Activated CD8-positive, alpha-beta memory T cell treated with anti-CD3 and anti-CD28 coated beads, Interleukin-2, amount 50 U/mL, for 4 hours (primary cell): ENCODE data around the gene CRACR2A.

Experiments used
- DNase-seq: peaks from one replicate; pipeline ENCODE4 v3.0.0-alpha.2; 2020

The CRACR2A gene, protein sequence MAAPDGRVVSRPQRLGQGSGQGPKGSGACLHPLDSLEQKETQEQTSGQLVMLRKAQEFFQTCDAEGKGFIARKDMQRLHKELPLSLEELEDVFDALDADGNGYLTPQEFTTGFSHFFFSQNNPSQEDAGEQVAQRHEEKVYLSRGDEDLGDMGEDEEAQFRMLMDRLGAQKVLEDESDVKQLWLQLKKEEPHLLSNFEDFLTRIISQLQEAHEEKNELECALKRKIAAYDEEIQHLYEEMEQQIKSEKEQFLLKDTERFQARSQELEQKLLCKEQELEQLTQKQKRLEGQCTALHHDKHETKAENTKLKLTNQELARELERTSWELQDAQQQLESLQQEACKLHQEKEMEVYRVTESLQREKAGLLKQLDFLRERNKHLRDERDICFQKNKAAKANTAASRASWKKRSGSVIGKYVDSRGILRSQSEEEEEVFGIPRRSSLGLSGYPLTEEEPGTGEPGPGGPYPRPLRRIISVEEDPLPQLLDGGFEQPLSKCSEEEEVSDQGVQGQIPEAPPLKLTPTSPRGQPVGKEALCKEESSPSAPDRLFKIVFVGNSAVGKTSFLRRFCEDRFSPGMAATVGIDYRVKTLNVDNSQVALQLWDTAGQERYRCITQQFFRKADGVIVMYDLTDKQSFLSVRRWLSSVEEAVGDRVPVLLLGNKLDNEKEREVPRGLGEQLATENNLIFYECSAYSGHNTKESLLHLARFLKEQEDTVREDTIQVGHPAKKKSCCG

DNA sequence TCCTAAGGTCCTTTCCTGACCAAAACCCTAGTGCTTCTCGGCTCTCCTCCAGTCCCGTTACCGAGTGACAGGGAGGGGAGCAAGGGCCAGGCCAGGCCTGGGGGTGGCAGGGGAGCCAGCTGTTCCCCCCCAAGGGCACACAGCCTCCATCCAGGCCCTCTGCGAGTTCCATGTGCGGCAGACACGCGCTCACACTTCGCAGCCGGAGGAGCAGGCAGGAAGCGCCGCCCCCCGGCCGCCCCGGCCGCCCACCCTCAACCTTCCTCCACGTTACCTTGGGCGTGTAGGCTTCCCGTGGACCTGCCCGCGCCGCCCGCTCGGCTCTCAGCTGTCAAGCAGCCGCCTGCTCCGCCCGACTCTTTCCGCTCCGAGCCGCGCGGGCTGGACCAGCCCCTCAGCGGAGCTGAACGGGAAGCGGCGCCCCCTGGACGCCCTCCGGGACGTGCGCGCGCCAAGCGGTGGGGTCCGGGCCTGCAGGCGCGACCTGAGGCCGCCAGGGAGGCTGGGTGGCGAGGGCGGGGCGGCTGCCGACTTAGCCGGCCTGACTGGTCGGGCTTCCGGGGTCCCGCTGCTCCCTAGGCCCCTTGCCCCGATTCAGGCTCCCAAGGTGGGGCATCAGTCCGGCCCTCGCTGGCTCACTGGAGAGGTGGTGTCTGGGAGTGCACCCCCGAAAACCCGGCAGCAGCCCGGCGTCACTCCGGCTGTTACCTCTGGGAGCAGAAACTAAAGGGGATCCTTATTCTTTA is at the start of gene CRACR2A:
TSS of gene CRACR2A (minus strand) at position 369 of the 746 bp plus-strand sequence. CDS start 56,110 bp downstream, outside the sequence.
- peak; percentile 87 for DNase-seq

DNA sequence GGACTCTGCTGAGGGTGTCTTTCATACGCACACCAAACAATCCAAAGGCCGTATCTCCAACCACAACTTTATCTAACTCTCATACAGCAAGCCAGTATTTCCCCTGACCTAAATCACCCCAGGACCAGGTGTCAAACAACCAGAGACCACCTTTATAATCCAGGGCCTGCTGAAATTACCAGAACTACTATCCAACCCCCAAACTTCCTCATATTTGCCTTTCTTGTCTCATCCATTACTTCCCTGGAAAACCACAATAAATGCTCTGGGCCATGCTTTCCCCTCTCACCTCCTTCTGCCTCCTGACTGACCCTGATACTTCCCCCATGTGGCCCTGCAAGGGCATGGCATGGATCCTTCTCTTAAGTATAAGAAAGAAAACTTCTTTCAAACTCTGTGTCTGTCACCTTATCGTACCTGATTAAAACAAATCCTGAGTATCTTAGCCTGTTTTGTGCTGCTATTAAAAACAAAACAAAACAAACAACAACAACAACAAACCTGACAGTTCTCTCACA is 44.7 kb upstream of the CRACR2A start:
- no peak for DNase-seq

DNA sequence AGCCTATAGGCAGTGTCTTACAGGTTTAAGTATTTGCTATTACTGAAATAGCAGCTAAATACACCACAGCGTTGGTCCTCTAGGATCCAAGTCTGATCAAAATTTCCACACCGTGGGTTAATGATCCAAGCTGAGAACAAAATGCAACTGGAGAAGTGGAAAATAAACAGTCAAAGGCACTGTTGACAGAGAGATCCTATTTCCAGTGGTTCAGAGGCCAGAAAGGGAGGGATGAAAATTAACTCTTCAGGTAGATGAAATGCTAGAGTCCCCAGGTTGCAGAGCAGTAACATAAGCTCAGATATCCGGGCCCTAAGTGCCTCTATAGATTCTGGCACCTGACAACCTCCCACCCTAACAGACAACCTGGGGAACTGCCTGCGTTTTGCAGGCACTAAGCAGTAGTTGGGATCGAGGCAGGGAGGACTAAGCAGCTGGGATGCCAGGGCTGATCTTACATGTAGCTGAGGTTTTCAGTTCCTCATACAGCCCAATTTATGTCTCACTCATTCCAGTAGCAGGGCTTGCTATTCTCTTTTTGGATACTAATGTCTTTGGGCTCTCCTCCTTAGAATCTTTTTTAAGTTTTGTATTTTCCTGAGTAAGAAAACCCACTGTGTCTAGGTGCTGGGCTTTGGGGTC is 42.7 kb upstream of the CRACR2A start:
- no peak for DNase-seq

DNA sequence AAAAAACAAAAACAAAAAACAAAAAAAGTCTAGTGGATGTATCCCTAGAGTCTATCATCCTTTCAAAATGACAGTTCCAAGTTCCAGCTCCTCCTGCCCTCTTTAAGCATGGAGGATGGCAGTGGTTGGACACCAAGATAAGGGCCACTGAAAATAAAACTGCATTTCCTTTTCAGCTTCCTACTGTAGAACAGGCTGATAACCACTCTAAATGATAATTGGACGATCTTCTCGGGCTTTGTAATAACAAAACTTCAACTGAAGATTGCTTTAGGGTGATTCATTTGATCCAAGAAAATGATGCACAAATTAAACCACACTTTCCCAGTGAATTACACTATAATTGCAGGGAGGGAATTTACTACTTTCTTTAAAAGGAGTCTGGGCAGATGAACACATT is 42.2 kb upstream of the CRACR2A start:
- DNase-seq: no peak

DNA sequence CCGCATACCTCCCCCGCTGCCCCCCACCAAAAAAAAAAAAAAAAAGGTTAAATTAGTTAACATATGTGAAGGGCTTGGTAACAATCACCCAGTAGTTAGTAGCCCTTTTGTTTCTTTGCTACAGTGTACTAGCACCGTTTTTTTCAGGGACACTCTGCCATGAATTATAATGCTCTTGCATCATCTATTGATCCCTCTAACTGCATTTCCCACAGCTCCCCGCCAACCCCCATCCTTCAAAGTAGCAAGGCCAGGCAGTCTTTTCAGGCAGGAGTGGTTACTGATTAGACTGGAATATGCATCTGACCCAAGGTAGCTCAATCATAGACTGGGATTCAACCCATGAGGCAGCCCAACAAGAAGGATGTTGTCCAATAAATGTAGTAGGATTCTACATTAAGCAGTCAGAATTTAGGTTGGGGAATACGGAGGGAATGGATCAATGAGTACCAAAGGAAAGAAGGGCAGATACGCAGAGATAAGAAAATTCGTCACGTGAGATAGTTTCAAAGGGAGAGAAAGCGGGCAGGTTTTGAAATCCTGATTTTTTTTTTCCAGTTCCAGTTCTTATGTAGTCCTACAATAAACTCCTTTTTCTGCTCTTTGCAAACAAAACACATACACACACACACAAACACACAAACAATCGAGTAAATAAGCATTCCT is 39.8 kb upstream of the CRACR2A start:
- no peak for DNase-seq

DNA sequence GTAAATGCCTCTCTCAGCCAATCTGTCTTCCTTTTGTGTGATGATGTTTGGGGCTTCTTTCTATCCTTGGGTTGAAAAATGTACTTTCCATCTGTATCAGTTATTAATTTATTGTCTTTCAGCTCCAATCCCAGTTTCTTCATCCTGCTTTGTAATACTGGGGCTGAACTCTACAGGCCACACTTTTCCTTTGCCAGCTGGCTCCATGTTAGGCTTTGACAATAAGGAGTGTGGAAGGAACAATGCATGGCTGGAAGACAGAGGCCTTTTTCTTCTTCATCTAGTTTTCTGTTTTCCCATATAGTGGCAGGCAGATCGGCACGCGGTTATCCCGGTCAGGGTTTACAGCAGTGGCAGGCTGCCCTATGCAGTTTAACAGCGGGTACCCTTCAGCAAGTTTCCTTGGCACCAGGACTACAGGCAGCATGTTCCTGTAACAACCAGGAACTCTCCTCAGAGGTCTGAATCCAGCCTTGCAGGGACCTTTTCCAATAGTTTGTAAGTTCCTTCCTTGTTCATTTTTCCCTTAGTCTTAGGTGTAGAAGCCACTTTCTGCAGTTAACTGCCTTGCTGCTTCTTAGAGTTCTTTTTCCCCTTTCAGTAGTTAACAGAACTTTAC is 38.5 kb upstream of the CRACR2A start:
- no peak for DNase-seq

DNA sequence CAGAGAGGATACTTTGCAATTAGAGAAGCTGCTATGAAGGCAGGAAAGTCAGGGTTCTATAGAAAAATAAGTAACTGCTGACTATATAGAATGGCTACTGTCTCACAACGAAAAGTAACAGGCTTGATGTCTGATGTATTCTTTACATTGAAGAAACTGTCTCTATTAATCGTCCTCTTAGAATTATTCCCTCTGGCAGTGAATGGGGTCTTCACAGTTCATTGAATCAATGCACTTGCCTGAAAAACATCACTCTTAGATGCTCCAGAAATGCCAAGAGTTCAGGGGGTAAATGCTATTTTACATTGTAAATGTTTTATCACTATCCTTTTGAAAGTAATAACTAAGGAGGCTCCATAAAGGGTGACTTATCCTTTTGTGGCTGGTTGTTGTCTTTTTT is 37.7 kb upstream of the CRACR2A start:
- no peak for DNase-seq

DNA sequence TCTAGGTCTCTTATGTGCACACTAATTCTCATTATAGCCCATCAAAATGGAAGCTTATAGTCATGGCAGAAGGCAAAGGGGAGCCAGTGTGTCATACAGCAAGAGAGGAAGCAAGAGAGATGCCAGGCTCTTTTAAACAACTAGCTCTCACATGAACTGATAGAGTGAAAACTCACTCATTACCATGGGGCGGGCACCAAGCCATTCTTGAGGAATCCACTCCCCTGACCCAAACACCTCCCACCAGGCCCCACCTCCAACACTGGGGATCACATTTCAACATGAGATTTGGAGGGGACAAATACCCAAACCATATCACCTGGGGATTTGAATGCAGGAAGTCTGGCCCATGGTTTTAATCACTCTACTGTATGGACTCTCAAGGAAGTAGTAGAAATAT is 36.9 kb upstream of the CRACR2A start:
- DNase-seq: no peak

DNA sequence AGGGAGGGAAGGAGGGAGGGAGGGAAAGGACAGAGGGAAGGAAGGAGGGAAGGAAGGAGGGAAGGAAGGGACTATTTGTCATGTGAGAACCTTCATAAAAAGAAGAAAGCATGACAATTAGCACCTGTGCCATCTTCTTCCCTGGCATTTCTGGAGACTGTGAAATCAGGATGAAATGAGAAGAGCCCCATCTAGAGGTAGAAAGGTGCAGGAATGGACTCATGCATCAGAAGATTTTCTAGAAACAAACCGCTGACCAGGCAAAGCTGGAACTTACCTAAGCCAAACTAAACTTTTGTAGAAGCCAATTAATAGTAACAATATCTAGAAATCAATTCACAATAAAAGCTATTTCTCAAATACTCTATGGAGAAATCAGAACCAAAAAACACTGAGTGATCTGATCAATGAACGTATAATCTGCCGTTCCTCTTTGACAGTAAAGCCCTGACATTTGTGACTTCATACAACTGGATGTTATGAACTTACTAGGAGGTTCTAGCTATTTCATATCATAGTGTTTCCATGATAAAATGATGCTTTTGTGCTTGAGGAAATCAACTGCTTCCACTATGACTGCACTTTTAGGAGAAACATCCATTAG is 24.4 kb upstream of the CRACR2A start:
- DNase-seq: no peak

DNA sequence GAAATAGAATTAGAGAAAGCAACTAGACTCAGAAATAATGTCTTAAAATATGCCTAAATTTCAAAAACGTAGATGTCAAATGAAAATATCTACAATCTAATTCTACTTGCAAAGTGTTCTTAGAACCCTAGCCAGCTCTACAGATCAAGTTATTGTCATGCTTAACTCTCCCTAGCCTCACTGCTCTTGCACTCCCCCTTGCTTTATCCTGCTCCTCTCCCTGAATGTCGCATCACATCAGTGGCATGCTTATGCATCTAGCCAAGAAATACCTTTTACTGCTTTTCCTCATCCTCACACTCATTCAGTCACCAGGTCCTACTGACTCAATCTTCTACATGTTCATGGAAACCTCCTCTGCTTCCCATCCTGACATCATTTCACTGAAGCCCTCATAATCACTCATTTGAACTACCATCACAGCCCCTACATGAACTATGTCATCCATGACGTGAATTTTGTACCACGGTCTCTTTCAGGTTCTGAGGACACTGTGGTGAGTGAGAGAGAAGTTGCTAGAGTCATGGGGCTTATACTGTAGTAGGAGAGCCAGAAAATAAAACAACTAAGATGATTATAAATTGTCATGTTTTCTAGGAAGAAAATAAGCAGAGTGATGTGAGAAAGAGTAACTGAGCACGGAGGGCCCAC is 22.6 kb upstream of the CRACR2A start:
- no peak for DNase-seq

DNA sequence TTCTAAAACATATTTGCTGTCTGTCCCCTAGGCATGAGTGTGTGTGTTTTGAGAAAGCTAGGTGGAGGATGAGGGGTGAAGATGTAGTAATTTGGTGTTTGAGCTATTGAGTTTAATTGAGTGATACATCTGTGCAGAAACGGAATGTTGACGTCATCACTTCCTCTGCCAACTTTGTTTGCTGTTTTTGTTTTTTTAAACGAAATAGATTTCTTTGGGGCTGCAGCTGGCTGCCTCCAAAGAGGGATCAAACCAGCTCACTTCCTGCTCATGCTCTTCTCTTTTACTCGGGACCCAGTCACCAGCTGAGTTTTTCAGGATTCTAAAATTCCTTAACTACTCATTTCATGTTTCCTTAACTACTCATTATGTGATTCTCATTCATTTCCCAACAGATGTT is 19.5 kb upstream of the CRACR2A start:
- no peak for DNase-seq

DNA sequence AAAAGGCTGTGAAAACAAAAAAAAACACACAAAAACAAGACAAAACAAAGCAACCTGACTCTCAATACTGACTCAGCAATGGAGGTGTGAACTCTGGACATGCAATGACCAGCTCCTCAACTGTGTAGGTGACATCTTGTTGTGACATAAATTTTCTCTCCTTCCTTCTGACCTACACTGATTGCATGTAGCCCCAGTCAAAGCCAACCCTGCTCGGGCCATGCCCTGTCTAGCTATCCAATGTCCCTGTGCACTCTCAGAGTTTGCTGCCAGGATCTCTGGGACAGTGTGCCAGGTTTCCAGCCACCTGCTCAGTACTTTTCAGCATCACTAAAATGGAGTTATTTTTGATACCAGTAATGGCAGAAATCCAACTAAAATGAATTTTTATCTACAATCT is 18.9 kb upstream of the CRACR2A start:
- no peak for DNase-seq

DNA sequence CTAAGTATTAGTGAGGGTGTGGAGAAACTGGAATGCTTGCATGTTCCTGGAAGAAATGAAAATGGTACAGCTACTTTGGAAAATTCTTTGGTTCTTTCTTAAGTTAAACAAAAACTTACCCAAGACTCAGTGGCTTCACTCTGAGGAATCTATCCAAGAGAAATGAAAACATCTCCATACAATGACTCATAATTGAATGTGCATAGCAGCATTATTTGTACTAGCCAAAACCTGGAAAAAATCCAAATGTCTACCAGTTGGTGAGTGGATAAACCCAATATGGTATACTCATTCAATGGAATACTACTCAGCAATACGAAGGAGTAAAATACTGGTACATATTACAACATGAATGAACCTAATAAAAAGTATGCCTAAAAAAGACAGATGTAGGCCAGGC is 18.0 kb upstream of the CRACR2A start:
- DNase-seq: no peak

DNA sequence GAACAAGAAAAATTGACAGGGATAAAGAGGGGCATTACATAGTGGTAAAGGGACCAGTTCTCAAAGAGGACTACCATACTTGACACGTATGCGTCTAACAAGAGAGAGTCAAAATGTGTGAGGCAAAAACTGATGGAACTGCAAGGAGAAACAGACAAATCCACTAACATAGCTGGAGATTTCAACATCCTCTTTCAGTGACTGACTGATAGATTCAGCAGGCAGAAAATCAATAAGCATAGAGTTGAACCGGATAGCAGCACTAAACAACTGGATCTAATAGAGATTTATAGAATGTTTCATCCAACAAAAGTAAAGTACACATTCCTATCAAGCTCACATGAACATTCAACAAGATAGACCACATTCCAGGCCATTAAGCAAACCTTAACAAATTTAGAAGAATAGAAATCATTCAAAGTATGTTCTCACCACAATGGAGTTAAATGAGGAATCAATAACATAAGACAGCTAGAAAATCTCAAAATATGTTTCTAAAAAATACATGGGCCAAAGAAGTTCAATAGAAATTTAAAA is 16.1 kb upstream of the CRACR2A start:
- no peak for DNase-seq

DNA sequence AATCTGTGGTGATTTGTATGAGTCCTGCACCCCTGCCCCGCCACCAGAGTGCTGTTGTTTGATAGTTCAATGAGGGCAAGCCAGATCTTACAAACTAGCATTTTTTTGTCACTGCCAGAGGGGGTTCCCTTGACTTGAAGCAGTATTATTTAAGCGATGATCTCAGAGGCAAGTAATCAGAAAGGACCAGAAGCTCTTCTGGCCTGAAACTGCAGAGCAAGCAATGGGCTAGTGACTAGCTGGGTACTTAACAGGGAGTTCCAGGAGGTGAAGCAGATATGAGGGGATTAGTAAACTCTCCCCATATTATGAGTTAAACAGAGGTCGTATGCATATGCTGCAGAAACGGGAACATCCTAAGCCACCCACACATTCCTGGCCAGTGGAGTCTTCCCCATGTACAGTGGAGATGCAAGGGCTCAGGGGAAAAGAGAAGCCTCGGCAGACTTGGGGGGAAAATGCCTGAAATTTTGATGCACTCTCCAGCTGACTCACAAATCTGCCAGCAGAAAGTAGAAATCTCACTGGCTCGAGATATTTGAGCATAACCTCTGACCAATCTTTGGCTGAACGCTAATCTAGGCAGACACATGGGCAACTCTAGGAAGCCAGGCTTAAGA is 8.3 kb upstream of the CRACR2A start:
- no peak for DNase-seq

DNA sequence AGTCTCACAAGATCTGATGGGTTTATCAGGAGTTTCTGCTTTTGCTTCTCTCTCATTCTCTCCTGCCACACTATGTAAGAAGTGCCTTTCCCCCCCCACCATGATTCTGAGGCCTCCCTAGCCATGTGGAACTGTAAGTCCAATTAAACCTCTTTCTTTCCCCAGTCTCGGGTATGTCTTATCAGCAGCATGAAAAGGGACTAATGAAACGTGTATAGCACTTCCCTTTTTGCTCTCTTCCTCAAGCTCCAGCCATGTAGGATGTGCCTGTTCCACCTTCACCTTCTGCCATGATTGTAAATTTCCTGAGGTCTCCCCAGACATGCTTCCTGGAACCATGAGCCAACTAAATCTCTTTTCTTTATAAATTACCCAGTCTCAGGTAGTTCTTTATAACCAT is 7.0 kb upstream of the CRACR2A start:
- DNase-seq: no peak

DNA sequence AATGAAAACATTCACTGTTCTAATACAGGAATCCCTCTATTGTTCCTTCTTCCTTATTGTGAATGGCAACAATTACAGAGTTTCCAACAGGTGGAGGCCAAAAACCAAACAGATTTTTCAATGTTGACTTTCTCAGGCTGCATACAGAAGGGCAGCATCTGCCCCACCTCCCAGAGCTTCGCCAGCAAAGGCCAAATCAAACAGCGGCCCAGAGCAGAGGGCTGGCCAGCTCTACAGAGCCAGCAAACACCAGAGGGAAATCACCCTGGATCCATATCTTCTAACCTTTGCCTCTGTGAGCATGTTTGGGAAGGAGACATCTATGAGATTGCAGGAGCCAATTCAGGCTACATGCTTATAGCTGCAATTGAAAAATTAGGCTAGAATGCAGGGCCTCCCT is 4.4 kb upstream of the CRACR2A start:
- no peak for DNase-seq

DNA sequence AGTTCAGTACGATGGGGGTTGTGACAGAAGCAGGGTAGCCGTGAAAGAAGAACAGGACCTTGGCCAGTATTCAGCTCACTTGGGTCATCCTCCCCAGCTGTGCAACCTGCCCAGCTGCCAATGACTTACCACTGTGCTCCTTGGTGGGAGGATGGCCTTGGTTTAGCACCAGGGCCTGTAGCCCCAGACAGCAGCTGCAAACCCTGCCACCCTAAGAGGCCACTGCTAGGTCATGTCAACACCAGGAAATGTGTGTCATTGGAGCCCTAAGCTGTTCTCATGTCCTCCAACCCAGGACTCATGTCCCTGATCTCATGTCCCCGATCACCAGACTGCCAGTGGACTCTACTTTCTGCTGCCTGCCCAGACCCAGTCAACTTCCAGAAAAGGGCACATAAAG is 3.0 kb upstream of the CRACR2A start:
- DNase-seq: no peak

DNA sequence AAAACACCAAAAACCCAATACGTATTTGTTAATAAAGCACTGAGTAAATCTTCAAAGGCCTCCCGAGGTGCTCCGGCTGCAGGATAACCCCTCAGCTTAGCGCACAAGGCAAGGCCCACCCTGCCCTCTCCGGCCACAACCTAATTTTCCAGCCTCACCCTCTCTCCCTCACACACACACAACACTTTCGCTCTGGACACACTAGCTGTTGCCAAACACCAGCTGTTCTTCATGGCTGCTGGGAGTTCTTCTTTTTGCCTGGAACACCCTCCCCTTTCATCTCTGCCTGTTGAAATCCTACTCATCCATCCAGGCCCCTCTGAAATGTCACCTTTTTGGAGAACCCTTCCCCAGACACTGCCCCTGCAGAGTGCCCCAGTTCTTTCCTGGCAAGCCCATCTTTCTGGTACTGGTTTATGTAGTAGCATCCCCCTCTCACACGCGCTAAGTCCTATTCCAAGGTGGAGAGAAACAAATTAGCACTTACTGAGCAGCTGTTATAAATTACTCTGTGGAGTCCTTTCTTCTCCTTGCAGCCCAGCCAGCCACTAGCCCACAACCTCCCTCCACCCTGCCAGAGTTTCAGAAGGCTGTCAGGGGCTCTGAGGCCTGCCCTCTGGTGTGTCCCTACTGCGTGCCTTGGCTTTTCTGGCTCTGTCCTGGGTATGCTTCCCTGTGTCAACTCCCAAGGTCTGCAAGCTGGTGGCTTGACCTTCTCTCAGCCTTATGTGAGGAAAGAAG is 805 bp upstream of the CRACR2A start:
- DNase-seq: no peak
